Measurements from ENCODE around the gene TAF15.

Gene TAF15

GRCh38 chr17:35879773-35880654 is 70.7 kb downstream of the TAF15 start, which contains the start of gene CCL5:
Gene CCL5 (minus strand): TSS chr17:35880360.
- TF ChIP-seq GATA2 (IDR thresholded peaks at IDR 0.05; ENCODE audit: low read depth, low read length) = no peak
- TF ChIP-seq GATA3 (IDR thresholded peaks at IDR 0.05; ENCODE audit: low read depth, low read length) = no peak

DNA sequence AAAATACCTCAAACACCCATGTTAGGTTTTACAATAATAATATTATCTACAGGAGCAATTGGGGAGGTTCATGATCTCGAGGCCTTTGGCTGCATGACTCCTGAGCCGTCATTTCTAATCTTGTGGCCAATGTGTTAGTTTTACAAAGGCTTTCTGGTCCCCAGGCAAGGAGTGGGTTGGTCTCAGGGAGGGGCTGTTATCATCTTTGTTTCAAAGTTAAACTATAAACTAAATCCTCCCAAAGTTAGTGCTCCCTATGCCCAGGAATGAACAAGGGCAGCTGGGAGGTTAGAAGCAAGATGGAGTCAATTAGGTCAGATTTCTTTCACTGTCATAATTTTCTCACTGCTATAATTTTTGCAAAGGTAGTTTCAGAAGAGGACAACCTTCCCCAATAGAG is 80.0 kb downstream of the TAF15 start:
- TF ChIP-seq GATA3 (IDR thresholded peaks at IDR 0.05; ENCODE audit: low read depth, low read length) (no peak), GATA2 (IDR thresholded peaks at IDR 0.05; ENCODE audit: low read depth, low read length) (no peak)

DNA sequence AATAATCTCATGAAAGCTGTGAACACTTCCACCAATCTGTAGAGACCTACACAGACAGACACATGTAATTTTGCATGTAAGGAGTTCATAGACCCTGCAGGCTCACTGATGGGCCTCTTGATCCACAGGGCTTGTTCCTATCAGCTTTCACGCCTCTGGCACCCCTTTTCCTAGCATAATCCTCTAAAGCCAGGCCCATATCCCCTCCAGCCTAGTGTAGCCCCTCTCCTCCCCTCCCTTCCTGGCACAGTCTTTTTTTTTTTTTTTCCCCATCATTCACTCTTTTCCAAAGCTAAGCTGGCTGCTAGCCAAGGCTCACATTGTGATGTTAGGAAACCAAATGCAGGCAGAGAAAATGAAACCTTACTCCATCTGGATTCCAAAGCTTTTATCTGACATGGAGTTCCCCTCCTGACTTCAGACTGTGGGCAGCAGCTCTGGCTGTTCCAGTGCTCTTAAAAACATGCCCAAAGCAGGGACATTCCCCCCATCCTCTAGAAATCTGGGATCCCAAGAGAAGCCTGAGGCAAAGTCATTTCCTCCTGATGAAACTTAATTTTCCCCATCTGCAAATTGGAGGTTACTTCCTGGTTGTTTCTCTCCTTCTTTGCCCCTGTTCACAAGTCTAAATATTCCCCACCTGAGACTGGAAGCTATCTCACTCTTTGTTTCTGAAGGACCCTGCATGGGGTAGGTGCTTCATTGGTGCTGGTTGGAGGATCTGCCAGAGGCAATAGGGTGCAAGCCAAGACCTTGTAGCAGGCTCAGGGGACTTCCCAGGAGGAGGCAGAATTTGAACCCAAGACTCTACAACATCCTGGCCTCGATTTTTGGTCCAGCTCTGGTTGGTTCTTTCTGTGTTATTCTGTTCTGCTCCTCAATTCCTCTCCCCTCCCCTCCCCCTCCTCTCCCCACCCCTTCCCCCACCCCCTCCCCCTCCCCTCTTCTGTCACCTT is 80.8 kb downstream of the TAF15 start:
- no peak for TF ChIP-seq GATA2 (IDR thresholded peaks at IDR 0.05; ENCODE audit: low read depth, low read length)
- no peak for TF ChIP-seq GATA3 (IDR thresholded peaks at IDR 0.05; ENCODE audit: low read depth, low read length)

DNA sequence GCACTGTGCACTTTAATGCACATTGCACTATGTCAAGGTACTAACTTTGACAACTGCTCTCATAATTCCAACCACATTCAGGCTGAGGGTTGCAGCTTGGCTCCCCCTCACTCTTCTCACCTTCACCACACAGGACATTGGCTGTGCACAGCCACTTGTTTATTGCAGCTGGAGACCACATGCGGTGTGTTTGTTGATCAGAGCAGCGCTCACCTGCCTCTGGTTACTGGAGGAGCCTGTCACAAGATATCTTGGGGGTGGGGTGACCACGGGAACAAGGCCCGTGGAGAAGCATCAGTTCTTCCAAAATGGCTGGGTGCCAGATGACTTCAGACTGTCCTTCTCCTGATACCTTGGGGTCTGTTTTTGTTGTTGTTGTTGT is 81.5 kb downstream of the TAF15 start:
- TF ChIP-seq GATA3 (IDR thresholded peaks at IDR 0.05; ENCODE audit: low read depth, low read length) (no peak), GATA2 (IDR thresholded peaks at IDR 0.05; ENCODE audit: low read depth, low read length) (no peak)

GRCh38 chr17:35891269-35891668 is 82.0 kb downstream of the TAF15 start:
- TF ChIP-seq GATA3 (IDR thresholded peaks at IDR 0.05; ENCODE audit: low read depth, low read length) (no peak), GATA2 (IDR thresholded peaks at IDR 0.05; ENCODE audit: low read depth, low read length) (no peak)

- TF ChIP-seq GATA3 (IDR thresholded peaks at IDR 0.05; ENCODE audit: low read depth, low read length) (no peak), GATA2 (IDR thresholded peaks at IDR 0.05; ENCODE audit: low read depth, low read length) (no peak)
Observed at GRCh38 chr17:35892091-35893035, 83.1 kb downstream of the TAF15 start.

- TF ChIP-seq GATA2 (IDR thresholded peaks at IDR 0.05; ENCODE audit: low read depth, low read length) (no peak), GATA3 (IDR thresholded peaks at IDR 0.05; ENCODE audit: low read depth, low read length) (no peak)
Observed at GRCh38 chr17:35893751-35894150, 84.5 kb downstream of the TAF15 start.

DNA sequence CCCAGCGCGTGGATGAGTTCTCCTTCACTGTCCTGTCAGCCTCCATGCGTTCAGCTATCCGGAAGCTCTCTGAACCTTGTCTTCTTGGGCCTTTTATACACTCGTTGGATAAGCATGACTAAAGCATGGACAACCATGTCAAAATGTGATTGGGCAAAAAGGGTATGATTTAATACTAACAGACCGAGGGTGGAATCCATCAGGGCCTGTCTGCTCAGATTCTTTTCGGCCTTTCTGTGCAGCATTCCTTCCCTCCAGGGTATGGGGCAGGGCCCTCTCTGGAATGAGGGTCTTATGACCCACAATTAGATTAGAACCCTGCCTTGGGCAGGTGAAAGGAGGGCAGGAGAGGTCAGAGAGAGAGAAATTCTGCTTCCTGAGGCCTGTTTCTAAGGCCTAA is 84.9 kb downstream of the TAF15 start:
- TF ChIP-seq GATA3 (IDR thresholded peaks at IDR 0.05; ENCODE audit: low read depth, low read length) (no peak), GATA2 (IDR thresholded peaks at IDR 0.05; ENCODE audit: low read depth, low read length) (no peak)

GRCh38 chr17:35895636-35896587 is 86.6 kb downstream of the TAF15 start:
- TF ChIP-seq GATA2 (IDR thresholded peaks at IDR 0.05; ENCODE audit: low read depth, low read length) = no peak
- no peak for TF ChIP-seq GATA3 (IDR thresholded peaks at IDR 0.05; ENCODE audit: low read depth, low read length)

All from SH-SY5Y (cell line).